GM19193 (cell line): ENCODE data around the gene ARSJ.

Experiments used
- POLR2A ChIP-seq: IDR thresholded peaks from 4 replicates; pipeline ENCODE4 v1.6.1; 2011; ENCODE audit not compliant: insufficient read depth, insufficient read length; ENCODE audit errors: extremely low read depth

ARSJ gene

GRCh38 chr4:113947484-113947883, 32.0 kb downstream of the ARSJ start:
- TF ChIP-seq POLR2A, result no peak

GRCh38 chr4:113945906-113946305, 33.5 kb downstream of the ARSJ start:
- TF ChIP-seq POLR2A, result no peak

- TF ChIP-seq POLR2A, result no peak
Measured at GRCh38 chr4:113943863-113944262, 35.6 kb downstream of the ARSJ start.

- TF ChIP-seq POLR2A, result no peak
Measured at GRCh38 chr4:113943085-113943484, 36.4 kb downstream of the ARSJ start.

- TF ChIP-seq POLR2A, result no peak
Measured at GRCh38 chr4:113941836-113942235, 37.6 kb downstream of the ARSJ start.

GRCh38 chr4:113935190-113935589, 44.3 kb downstream of the ARSJ start:
- no peak for TF ChIP-seq POLR2A

- TF ChIP-seq POLR2A, result no peak
Measured at GRCh38 chr4:113921089-113921794, 58.2 kb downstream of the ARSJ start.

- TF ChIP-seq POLR2A, result no peak
Measured at GRCh38 chr4:113919611-113920010, 59.8 kb downstream of the ARSJ start.

- no peak for TF ChIP-seq POLR2A
Measured at GRCh38 chr4:113919145-113919544, 60.3 kb downstream of the ARSJ start.

- no peak for TF ChIP-seq POLR2A
Measured at GRCh38 chr4:113908829-113909228, 70.6 kb downstream of the ARSJ start.

- TF ChIP-seq POLR2A, result no peak
Measured at GRCh38 chr4:113907559-113907958, 71.9 kb downstream of the ARSJ start.

- no peak for TF ChIP-seq POLR2A
Measured at GRCh38 chr4:113905301-113905700, 74.1 kb downstream of the ARSJ start.

- no peak for TF ChIP-seq POLR2A
Measured at GRCh38 chr4:113904877-113905276, 74.6 kb downstream of the ARSJ start.

GRCh38 chr4:113901994-113902787, 77.3 kb downstream of the ARSJ start:
- no peak for TF ChIP-seq POLR2A

GRCh38 chr4:113899271-113900070, 80.0 kb downstream of the ARSJ start:
- TF ChIP-seq POLR2A, result no peak
